ENCODE measurements around the gene MPHOSPH8.

Gene MPHOSPH8

GRCh38 chr13:19633479-19634255, at the start of gene MPHOSPH8:
Gene MPHOSPH8, plus strand, starts transcription at chr13:19633659. Its CDS starts 90 bp downstream, at chr13:19633749.
- peak; percentile 83 for DNase-seq

- DNase-seq = peak; percentile 69
These were observed 46.4 kb upstream of the MPHOSPH8 start for GRCh38 chr13:19586904-19587634.

GRCh38 chr13:19587635-19588300, 45.7 kb upstream of the MPHOSPH8 start:
- peak; percentile 76 for DNase-seq

GRCh38 chr13:19589312-19589711, 44.1 kb upstream of the MPHOSPH8 start:
- DNase-seq = no peak

- no peak for DNase-seq
These were observed 43.0 kb upstream of the MPHOSPH8 start for GRCh38 chr13:19590423-19590822.

- no peak for DNase-seq
These were observed 41.6 kb upstream of the MPHOSPH8 start for GRCh38 chr13:19591864-19592263.

- peak; percentile 52 for DNase-seq
These were observed 40.7 kb upstream of the MPHOSPH8 start for GRCh38 chr13:19592657-19593180.

- no peak for DNase-seq
These were observed 37.4 kb upstream of the MPHOSPH8 start for GRCh38 chr13:19596086-19596485.

GRCh38 chr13:19596960-19597361, 36.5 kb upstream of the MPHOSPH8 start:
- no peak for DNase-seq

GRCh38 chr13:19597523-19597922, 35.9 kb upstream of the MPHOSPH8 start:
- DNase-seq = no peak

- DNase-seq = peak; percentile 33
These were observed 31.4 kb upstream of the MPHOSPH8 start for GRCh38 chr13:19601749-19602725.

GRCh38 chr13:19604306-19604705, 29.2 kb upstream of the MPHOSPH8 start:
- no peak for DNase-seq

GRCh38 chr13:19605161-19605955, 28.1 kb upstream of the MPHOSPH8 start:
- no peak for DNase-seq

- no peak for DNase-seq
These were observed 27.3 kb upstream of the MPHOSPH8 start for GRCh38 chr13:19606152-19606551.

- no peak for DNase-seq
These were observed 26.7 kb upstream of the MPHOSPH8 start for GRCh38 chr13:19606737-19607136.

- DNase-seq = no peak
These were observed 25.9 kb upstream of the MPHOSPH8 start for GRCh38 chr13:19607523-19608078.

- DNase-seq = no peak
These were observed 14.5 kb upstream of the MPHOSPH8 start for GRCh38 chr13:19618977-19619376.

- no peak for DNase-seq
These were observed 11.3 kb upstream of the MPHOSPH8 start for GRCh38 chr13:19622193-19622592.

- no peak for DNase-seq
These were observed 9.2 kb upstream of the MPHOSPH8 start for GRCh38 chr13:19624265-19624664.

GRCh38 chr13:19632915-19633478, 462 bp upstream of the MPHOSPH8 start:
- no peak for DNase-seq
